Naive thymus-derived CD8-positive, alpha-beta T cell (primary cell): Measurements from ENCODE around the gene KCNQ4. TPM values are rescaled to one million over a fixed set of nuclear protein-coding genes. Genes with fewer than 3 reads are reported as not detected.
A peak's percentile ranks its signal among the peaks of the same experiment; 100 is the strongest.

Source experiments
- ATAC-seq, 2 donors: fragments of 150-1000 bp; cut with Tn5 transposase in 1 of 2; sonication (Bioruptor Pico), chemical (Tn5 transposase) in 1 of 2; 1 replicate in 1 of 2; 2 replicates in 1 of 2; pipeline ENCODE4 v1.10.0; 2021; ENCODE audit warnings: mild to moderate bottlenecking in 2 of 2, moderate library complexity in 2 of 2
- POLR2A ChIA-PET: fragments of 350-600 bp; sonication (Branson Sonifier 250); formaldehyde crosslinking; loops from one replicate; lab custom pipeline; 2021; ENCODE audit warnings: antibody characterized with exemption; lab: Charles Lee
- DNase-seq, 10 donors: peaks; one replicate each; pipeline versions ENCODE4 v3.0.0 to v3.0.0-alpha.2; 2020 to 2022
- H3K27ac Mint-ChIP-seq, 10 donors: one replicate each; pipeline ENCODE4 v1.8.0; 2020 to 2022; ENCODE audit warnings: mild to moderate bottlenecking in 10 of 10, mixed read lengths in 10 of 10, moderate library complexity in 4 of 10, inconsistent platforms in 1 of 10
- H3K27me3 Mint-ChIP-seq, 5 donors: one replicate each; pipeline ENCODE4 v1.8.0; 2021 to 2022; ENCODE audit warnings: mixed read lengths in 5 of 5
- H3K36me3 Mint-ChIP-seq, 3 donors: one replicate each; pipeline ENCODE4 v1.8.0; 2020 to 2022; ENCODE audit warnings: mixed read lengths in 3 of 3, mild to moderate bottlenecking in 2 of 3, inconsistent platforms in 1 of 3
- H3K4me1 Mint-ChIP-seq, 4 donors: one replicate each; pipeline ENCODE4 v1.8.0; 2021 to 2022; ENCODE audit warnings: mixed read lengths in 4 of 4
- H3K4me3 Mint-ChIP-seq, 10 donors: one replicate each; pipeline ENCODE4 v1.8.0; 2020 to 2022; ENCODE audit warnings: mild to moderate bottlenecking in 10 of 10, mixed read lengths in 10 of 10, moderate library complexity in 6 of 10, inconsistent platforms in 1 of 10
- H3K9me3 Mint-ChIP-seq, 9 donors: one replicate each; pipeline ENCODE4 v1.8.0; 2020 to 2022; ENCODE audit warnings: mixed read lengths in 9 of 9, mild to moderate bottlenecking in 3 of 9, inconsistent platforms in 1 of 9, moderate library complexity in 1 of 9
- polyA plus RNA-seq, 3 donors: library from polyadenylated mRNA; unstranded; fragments of 300-500 nt; fragmentation: Illumina TruSeq; gene quantifications; one replicate each; pipeline ENCODE4 v1.2.3, GENCODE V29; 2021
- total RNA-seq, 8 experiments: library from RNA in 2 of 8; stranded (reverse) in 2 of 8; gene quantifications; one replicate each; pipeline ENCODE4 v1.2.3 and lab custom pipeline; 2021 to 2026

Gene KCNQ4
- total and polyA plus RNA-seq, 5 experiments from 2014 or later: 0.08 to 0.25 (median 0.17) TPM

DNA sequence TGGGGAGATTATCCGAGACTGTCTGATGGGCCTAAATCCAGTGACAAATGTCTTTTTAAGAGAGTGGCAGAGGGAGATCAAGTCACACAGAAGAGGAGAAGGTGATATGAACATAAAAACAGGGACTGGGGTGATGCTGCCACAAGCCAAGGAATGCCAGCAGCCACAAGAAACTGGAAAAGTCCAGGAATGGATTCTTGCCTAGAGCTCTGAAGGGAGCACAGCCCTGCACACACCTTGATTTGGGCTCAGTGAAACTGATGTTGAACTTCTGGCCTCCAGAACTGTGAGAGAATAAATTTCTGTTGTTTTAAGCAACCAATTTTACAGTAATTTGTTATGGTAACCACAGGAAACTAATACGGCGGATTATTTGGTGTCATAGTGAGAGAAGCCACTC is 59.1 kb downstream of the KCNQ4 start:
- POLR2A ChIA-PET: no interaction called here

GRCh38 chr1:40844079-40844478 is 60.5 kb downstream of the KCNQ4 start:
- ATAC-seq (no peak), DNase-seq (no peak)
- peak overlapping the region in 6 of 10 donors; percentile 26 to 85 (median 39) for H3K27ac Mint-ChIP-seq
- POLR2A ChIA-PET: no interaction called here
- H3K4me1 Mint-ChIP-seq: peaks cover 24 to 48% (median 43%) of the 10 kb centered on the region in 4 donors
- no peaks in the 10 kb centered on the region for H3K27me3 Mint-ChIP-seq
- H3K9me3 Mint-ChIP-seq: peaks cover 0 to 4% (median 0%) of the 10 kb centered on the region in 9 donors
- H3K36me3 Mint-ChIP-seq: peaks cover 0 to 5% (median 3%) of the 10 kb centered on the region in 3 donors
- H3K4me3 Mint-ChIP-seq: peak overlapping the region in 1 of 10 donors; percentile 20

More for the DNA sequence above, 59.1 kb downstream of the KCNQ4 start:
- peaks cover 0 to 5% (median 3%) of the 10 kb centered on the region in 3 donors for H3K36me3 Mint-ChIP-seq
- ATAC-seq (no peak), DNase-seq (no peak)
- no peak overlapping the region for H3K4me3 Mint-ChIP-seq
- no peaks in the 10 kb centered on the region for H3K27me3 Mint-ChIP-seq
- H3K27ac Mint-ChIP-seq: peak overlapping the region in 1 of 10 donors; percentile 9
- H3K9me3 Mint-ChIP-seq: peaks cover 0 to 4% (median 0%) of the 10 kb centered on the region in 9 donors
- H3K4me1 Mint-ChIP-seq: peaks cover 27 to 52% (median 45%) of the 10 kb centered on the region in 4 donors

GRCh38 chr1:40844887-40845878 is 61.6 kb downstream of the KCNQ4 start:
- H3K4me1 Mint-ChIP-seq: peaks cover 16 to 45% (median 39%) of the 10 kb centered on the region in 4 donors

DNA sequence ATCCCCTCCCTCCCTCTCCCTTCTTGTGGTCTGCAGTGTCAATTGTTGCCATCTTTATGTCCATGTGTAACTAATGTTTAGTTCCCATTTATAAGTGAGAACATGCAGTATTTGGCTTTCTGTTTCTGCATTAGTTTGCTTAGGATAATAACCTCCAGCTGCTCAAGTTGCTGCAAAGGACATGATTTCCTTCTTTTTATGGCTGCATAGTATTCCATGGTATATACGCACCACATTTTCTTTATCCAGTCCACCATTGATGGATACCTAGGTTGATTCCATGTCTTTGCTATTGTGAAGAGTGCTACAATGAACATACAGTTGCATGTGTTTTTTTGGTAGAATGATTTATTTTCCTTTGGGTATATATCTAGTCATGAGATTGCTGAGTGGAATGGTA is 62.3 kb downstream of the KCNQ4 start:
- no peak for ATAC-seq
- Mint-ChIP-seq H3K27ac (peak overlapping the region in 4 of 10 donors; percentile 64 to 95 (median 86)), H3K27me3 (peaks cover 0 to 3% (median 0%) of the 10 kb centered on the region in 5 donors), H3K4me1 (peaks cover 9 to 44% (median 33%) of the 10 kb centered on the region in 4 donors), H3K9me3 (peaks cover 0 to 4% (median 0%) of the 10 kb centered on the region in 9 donors), H3K36me3 (peaks cover 0 to 5% (median 3%) of the 10 kb centered on the region in 3 donors), H3K4me3 (peak overlapping the region in 2 of 10 donors; percentile 24 to 72)
- POLR2A ChIA-PET: interaction anchor here (1.5 kb wide), 1 partner anchor 154 kb away, joined by 7 read pairs; the partner anchor contains the start of gene NFYC
- DNase-seq: no peak

More at GRCh38 chr1:40844887-40845878, 61.6 kb downstream of the KCNQ4 start:
- Mint-ChIP-seq H3K9me3 (peaks cover 0 to 4% (median 0%) of the 10 kb centered on the region in 9 donors), H3K27ac (peak overlapping the region in 9 of 10 donors; percentile 79 to 95 (median 90)), H3K36me3 (peaks cover 0 to 5% (median 3%) of the 10 kb centered on the region in 3 donors), H3K4me3 (peak overlapping the region; percentile 20 to 82 (median 72)), H3K27me3 (no peaks in the 10 kb centered on the region)
- POLR2A ChIA-PET: interaction anchor here (1.0 to 1.5 kb wide), 2 partner anchors 17 to 153 kb away, joined by 7 to 8 read pairs; partner anchors contain the start of genes CITED4 and NFYC
- ATAC-seq: peak; percentile 15 to 43
- peak in 2 of 10 donors; percentile 36 to 38 for DNase-seq

- POLR2A ChIA-PET: no interaction called here
- DNase-seq: peak in 1 of 10 donors; percentile 32
- Mint-ChIP-seq H3K27me3 (peaks cover 0 to 3% (median 0%) of the 10 kb centered on the region in 5 donors), H3K36me3 (peaks cover 0 to 5% (median 3%) of the 10 kb centered on the region in 3 donors), H3K27ac (peak overlapping the region in 1 of 10 donors; percentile 44), H3K9me3 (peaks cover 0 to 4% (median 0%) of the 10 kb centered on the region in 9 donors), H3K4me3 (no peak overlapping the region), H3K4me1 (peaks cover 4 to 31% (median 23%) of the 10 kb centered on the region in 4 donors)
- ATAC-seq: no peak
These were observed 63.6 kb downstream of the KCNQ4 start for GRCh38 chr1:40847023-40847745.

DNA sequence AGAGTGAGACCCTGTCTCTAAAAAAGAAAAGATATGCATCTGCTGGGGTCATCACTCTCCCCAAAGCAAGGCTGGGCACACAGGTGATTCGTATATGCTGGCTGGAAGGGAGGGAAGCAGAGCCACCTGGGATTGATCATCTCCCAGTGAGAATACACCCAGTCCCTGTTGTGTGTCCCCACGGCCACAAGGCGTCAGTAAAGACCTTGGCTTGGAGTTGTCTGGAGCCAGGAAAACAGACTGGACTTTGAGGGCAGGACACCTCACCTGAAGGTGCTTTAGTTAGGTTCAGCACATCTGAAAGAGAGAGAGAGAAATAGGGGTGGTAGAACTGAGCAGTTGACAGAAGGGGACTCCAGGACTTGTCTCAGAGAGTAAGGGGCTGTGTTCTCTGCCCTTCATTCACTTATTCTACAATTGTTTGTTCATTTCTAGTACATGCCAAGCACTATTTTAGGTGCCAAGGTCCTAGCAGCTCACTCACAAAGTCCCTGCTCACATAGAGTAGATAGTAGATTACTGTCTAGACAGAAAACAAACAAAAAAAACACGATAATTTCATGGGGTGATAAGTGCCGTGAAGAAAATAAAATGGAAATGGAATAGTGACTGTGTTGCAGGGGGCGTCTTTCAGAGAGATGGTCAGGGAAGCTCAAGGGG is 65.1 kb downstream of the KCNQ4 start:
- DNase-seq (peak in 1 of 10 donors; percentile 42), ATAC-seq (no peak)
- H3K36me3 Mint-ChIP-seq: no peaks in the 10 kb centered on the region
- H3K4me1 Mint-ChIP-seq: peaks cover 3 to 27% (median 23%) of the 10 kb centered on the region in 4 donors
- peak overlapping the region in 2 of 10 donors; percentile 9 to 49 for H3K27ac Mint-ChIP-seq
- H3K27me3 Mint-ChIP-seq: peaks cover 0 to 3% (median 0%) of the 10 kb centered on the region in 5 donors
- POLR2A ChIA-PET: no interaction called here
- H3K4me3 Mint-ChIP-seq: no peak overlapping the region
- H3K9me3 Mint-ChIP-seq: no peaks in the 10 kb centered on the region

GRCh38 chr1:40849801-40850592 is 66.4 kb downstream of the KCNQ4 start:
- Mint-ChIP-seq H3K4me1 (peaks cover 0 to 23% (median 16%) of the 10 kb centered on the region in 4 donors), H3K36me3 (no peaks in the 10 kb centered on the region), H3K4me3 (peak overlapping the region; percentile 26 to 84 (median 60)), H3K27ac (peak overlapping the region in 7 of 10 donors; percentile 12 to 84 (median 41)), H3K27me3 (peaks cover 0 to 3% (median 0%) of the 10 kb centered on the region in 5 donors), H3K9me3 (no peaks in the 10 kb centered on the region)
- POLR2A ChIA-PET: interaction anchor here (1.0 kb wide), 1 partner anchor 158 kb away, joined by 5 read pairs; the partner anchor contains the start of gene NFYC
- peak; percentile 88 to 94 for ATAC-seq
- DNase-seq: peak; percentile 59 to 88 (median 76)

DNA sequence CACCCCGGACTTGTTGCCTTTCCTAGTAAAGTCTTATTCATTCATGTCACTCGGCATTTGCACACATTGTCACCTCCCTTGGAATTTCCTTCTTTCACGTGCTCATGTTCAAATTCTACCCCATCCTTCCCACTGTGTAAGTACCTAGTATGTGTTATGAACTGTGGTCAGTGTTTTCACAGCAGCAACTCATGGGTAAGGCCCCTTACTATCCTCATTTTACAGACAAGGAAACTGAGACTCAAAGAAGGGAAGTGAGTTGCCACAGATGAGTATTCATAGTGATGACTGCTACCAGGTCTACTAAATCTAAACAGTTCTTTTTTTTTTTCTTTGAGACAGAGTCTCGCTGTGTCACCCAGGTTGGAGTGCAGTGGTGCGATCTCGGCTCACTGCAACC is 68.1 kb downstream of the KCNQ4 start:
- DNase-seq (no peak), ATAC-seq (no peak)
- Mint-ChIP-seq H3K36me3 (no peaks in the 10 kb centered on the region), H3K4me3 (no peak overlapping the region), H3K9me3 (no peaks in the 10 kb centered on the region), H3K27me3 (peaks cover 0 to 3% (median 0%) of the 10 kb centered on the region in 5 donors), H3K27ac (no peak overlapping the region), H3K4me1 (peaks cover 0 to 14% (median 7%) of the 10 kb centered on the region in 4 donors)
- POLR2A ChIA-PET: no interaction called here

DNA sequence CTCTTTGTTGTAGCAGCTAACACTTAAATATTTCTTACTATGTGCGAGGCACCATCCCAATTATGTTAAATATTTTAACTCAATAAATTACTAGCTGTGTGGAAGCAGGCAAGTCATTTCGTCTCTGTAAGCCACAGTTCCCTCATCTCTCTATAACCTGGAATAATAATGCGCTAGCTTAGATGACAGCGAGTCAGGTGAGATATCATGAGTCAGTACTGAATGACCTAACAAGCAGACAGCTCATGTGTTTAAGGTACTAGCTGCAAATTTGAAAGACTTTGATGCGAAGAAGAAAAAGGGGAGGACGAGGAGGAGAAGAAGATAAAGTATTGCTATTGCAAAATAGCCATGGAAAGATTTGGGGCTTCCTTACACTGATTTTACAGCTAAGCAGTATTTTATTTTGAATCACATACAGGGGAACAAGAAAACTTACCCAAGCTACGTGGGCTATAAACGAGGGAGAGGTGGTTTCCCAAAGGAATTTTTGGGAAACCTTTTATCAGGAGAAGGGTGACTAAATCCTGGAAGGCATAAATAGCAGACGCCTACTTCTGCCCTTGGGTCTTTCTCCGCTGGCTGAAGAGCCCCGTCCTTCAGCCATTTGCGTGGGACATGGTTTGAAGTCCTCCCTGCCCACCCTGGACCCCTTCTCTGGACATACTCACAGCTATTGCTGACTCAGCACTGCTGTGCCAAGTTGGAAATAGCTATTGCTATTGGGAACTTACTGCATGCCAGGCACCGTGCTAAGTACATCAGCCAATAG is 69.7 kb downstream of the KCNQ4 start:
- Mint-ChIP-seq H3K4me3 (no peak overlapping the region), H3K9me3 (no peaks in the 10 kb centered on the region), H3K27me3 (peaks cover 0 to 3% (median 0%) of the 10 kb centered on the region in 5 donors), H3K36me3 (no peaks in the 10 kb centered on the region), H3K4me1 (peaks cover 0 to 14% (median 8%) of the 10 kb centered on the region in 4 donors), H3K27ac (no peak overlapping the region)
- ATAC-seq: no peak
- POLR2A ChIA-PET: interaction anchor here (1.4 kb wide), 1 partner anchor 9 kb away, joined by 4 read pairs; the partner anchor contains the start of gene CITED4
- peak in 1 of 10 donors; percentile 1 for DNase-seq

GRCh38 chr1:40853885-40854170 is 70.2 kb downstream of the KCNQ4 start:
- ATAC-seq: no peak
- POLR2A ChIA-PET: interaction anchor here (1.4 kb wide), 1 partner anchor 9 kb away, joined by 4 read pairs; the partner anchor contains the start of gene CITED4
- Mint-ChIP-seq H3K27ac (no peak overlapping the region), H3K4me3 (no peak overlapping the region), H3K4me1 (peaks cover 0 to 14% (median 8%) of the 10 kb centered on the region in 4 donors), H3K9me3 (no peaks in the 10 kb centered on the region), H3K36me3 (no peaks in the 10 kb centered on the region), H3K27me3 (peaks cover 0 to 3% (median 0%) of the 10 kb centered on the region in 5 donors)
- DNase-seq: peak in 1 of 10 donors; percentile 37
